Suprapubic skin (tissue), 4 donors: Measurements from ENCODE around the gene PGM5.

Source experiments
- POLR2A ChIP-seq, 2 donors: fragments of 450-650 bp; IDR thresholded peaks; one replicate each; pipeline ENCODE4 v1.6.1; 2017; ENCODE audit warnings: antibody characterized with exemption in 2 of 2, mild to moderate bottlenecking in 2 of 2, moderate library complexity in 2 of 2
- POLR2AphosphoS5 ChIP-seq, 3 donors: sonication (generic); formaldehyde crosslinking; IDR thresholded peaks; one replicate each; pipeline ENCODE4 v1.6.1; 2017; ENCODE audit warnings: antibody characterized with exemption in 3 of 3
- TF ChIP-seq, protein P1 (sequence below), 2 donors: fragments of 200-600 bp in 1 of 2; fragments of 450-650 bp in 1 of 2; sonication (generic) in 1 of 2; IDR thresholded peaks; one replicate each; pipeline ENCODE4 v1.5.1; 2016 to 2019; ENCODE audit warnings: antibody characterized with exemption in 2 of 2, mild to moderate bottlenecking in 1 of 2, moderate library complexity in 1 of 2

DNA sequence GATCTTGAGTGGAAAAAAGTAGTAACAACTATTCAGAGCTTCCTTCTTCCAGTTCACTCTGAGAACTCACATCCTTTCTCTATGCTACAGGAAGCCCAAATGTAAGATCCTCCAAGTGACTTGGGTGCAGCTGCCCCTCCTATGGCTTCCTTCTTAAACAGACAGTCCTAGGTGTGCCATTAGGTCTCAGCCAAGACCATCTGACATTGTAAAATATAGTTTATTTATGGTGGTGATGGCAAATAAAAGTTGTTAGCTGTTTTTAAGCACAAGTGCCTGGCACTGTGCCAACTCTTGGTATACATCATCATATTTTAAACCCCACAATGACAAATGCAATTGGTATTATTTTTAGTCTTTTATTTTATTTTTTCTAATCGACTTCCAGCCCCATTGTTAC lies 126.1 kb downstream of the PGM5 start:
- TF ChIP-seq, protein P1, sequence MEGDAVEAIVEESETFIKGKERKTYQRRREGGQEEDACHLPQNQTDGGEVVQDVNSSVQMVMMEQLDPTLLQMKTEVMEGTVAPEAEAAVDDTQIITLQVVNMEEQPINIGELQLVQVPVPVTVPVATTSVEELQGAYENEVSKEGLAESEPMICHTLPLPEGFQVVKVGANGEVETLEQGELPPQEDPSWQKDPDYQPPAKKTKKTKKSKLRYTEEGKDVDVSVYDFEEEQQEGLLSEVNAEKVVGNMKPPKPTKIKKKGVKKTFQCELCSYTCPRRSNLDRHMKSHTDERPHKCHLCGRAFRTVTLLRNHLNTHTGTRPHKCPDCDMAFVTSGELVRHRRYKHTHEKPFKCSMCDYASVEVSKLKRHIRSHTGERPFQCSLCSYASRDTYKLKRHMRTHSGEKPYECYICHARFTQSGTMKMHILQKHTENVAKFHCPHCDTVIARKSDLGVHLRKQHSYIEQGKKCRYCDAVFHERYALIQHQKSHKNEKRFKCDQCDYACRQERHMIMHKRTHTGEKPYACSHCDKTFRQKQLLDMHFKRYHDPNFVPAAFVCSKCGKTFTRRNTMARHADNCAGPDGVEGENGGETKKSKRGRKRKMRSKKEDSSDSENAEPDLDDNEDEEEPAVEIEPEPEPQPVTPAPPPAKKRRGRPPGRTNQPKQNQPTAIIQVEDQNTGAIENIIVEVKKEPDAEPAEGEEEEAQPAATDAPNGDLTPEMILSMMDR (IDR thresholded peaks at IDR 0.05), result no peak
- TF ChIP-seq POLR2A (IDR thresholded peaks at IDR 0.05) (no peak), POLR2AphosphoS5 (IDR thresholded peaks at IDR 0.05) (no peak)
